GM12801 (cell line): ENCODE data around the gene CCL13.

ENCODE experiments used
- TF ChIP-seq, protein P1 (sequence below): IDR thresholded peaks from one replicate; pipeline ENCODE4 v1.5.1; 2011; ENCODE audit warnings: control low read depth; ENCODE audit not compliant: insufficient read length; ENCODE audit errors: extremely low read depth

CCL13 gene

DNA sequence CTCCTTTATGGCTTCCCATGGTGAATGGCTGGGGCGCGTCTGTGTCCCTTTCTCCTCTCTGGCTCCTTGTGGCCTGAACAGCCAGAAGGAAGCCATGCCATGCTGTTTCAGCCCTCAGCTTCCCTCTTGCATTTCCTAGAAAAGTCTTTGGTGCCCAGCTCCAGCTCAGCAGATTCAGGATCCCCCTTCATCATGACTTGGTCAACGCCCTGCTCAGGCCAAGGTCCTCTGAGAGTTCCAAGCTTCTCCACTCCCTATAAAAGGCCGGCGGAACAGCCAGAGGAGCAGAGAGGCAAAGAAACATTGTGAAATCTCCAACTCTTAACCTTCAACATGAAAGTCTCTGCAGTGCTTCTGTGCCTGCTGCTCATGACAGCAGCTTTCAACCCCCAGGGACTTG, at the start of gene CCL13:
Gene CCL13 (plus strand): TSS at position 287 of the 400 bp plus-strand sequence. CDS start 47 bp downstream, at position 334.
- TF ChIP-seq, protein P1, sequence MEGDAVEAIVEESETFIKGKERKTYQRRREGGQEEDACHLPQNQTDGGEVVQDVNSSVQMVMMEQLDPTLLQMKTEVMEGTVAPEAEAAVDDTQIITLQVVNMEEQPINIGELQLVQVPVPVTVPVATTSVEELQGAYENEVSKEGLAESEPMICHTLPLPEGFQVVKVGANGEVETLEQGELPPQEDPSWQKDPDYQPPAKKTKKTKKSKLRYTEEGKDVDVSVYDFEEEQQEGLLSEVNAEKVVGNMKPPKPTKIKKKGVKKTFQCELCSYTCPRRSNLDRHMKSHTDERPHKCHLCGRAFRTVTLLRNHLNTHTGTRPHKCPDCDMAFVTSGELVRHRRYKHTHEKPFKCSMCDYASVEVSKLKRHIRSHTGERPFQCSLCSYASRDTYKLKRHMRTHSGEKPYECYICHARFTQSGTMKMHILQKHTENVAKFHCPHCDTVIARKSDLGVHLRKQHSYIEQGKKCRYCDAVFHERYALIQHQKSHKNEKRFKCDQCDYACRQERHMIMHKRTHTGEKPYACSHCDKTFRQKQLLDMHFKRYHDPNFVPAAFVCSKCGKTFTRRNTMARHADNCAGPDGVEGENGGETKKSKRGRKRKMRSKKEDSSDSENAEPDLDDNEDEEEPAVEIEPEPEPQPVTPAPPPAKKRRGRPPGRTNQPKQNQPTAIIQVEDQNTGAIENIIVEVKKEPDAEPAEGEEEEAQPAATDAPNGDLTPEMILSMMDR, result no peak

DNA sequence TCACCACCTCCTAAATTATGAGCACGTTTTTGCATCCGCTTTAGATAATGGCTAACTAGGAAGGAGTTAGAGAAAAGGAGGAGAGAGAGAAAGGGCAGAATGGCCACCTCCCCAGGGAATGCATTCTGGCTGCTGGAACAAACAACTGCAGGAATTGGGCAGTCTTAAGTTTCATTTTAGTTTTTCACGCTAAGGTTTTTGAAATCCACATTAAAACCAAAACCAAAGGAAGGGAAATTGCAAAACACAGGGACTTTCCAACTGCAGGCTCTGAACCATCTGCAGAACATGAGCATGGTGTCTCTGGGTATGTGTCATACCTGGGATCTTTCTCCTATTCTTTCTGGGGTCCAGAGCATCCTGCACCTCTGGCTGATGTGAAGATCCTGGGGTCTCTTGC, 49.2 kb upstream of the CCL13 start:
- TF ChIP-seq, protein P1, result no peak

DNA sequence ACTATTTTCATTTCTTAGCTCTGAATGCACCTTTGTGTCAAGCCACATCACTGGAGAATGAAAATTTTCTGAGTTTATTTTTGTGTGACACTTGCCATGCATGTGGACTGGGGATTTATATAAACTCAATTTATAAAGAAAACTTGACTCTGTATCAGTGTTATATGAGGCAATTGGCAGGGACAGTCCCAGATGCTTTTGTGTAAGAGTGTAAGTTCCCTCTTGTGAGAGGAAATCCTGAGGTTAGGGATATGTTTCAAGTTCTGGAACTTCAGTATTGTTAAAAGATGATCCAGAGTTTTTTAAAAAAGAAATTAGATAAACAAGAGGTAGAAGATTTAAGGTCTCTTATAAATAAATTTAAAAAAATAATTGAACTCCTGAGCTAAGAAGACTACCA, 47.9 kb upstream of the CCL13 start:
- TF ChIP-seq, protein P1, result no peak

DNA sequence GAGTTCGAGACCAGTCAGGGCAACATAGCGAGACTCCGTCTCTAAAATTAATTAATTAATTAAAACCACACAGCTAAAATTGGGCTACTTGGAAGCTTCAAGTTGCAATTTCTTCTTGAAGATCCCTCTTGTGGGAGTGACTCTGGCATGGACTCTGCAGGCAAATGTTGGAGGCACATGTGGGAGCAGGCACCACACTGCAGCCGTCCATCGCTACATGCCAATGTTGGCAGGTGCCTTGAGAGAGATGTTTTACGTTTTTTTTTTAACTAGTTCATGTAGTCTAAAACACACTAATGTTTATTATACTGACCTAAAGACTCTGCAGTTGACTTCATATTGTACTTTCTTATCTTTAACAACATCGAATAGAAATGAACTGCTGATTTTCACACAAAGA, 45.0 kb upstream of the CCL13 start:
- TF ChIP-seq, protein P1, result no peak

DNA sequence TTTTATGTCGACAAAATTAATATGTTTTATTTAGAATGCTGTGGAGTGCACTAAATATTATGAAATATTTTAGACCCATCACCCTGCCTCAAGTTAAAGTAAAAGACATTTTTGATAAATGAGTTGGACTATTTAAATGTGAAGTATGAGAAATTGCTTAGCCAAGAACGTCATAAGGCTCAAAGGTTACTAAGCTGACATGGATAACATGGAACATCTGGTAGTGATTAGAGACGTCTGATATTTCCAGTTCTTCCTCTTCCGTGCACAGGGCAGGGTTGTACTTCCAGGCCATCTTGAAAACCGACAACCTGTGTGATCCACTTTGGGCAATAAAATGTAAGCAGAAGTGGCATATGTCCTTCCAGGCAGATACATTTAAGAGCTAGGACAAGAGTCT, 44.2 kb upstream of the CCL13 start:
- TF ChIP-seq, protein P1, result no peak

DNA sequence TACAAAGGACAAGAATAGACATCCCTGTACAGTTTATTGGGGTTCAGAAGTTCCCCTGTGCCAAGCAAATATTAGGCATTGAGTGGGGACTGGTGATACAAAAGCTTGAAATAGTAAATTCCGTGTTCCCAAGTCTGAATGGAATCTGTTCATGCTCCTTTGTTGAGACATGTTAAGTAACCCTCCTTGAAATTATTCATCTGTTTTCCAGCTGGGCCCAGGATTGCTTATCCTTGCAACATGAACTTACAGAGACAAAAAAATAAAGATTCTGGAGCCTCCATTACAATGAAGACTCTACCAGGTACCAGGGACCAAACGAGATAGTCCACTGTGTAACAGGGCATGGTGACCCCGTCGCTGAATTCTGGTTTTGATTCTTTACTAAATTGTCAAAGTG, 43.1 kb upstream of the CCL13 start:
- TF ChIP-seq, protein P1, result no peak

DNA sequence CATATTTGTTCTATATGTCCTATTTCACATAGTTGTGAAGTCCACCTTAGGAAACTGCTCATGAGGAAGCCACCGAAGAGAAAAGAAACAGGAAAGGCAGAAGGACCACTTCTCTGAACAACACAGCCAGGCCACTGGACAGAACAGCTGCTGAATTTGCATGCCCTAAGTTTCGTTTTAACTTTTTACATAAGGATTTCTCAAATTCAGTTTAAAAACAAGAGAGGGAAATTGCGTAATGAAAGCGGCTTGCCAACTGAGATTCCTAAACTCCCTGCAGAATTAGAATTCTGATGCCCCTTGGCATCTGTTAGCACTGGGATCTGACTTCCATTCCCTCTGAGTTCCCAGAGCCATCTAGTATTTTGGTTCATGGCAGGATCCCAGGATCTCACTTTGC, 42.0 kb upstream of the CCL13 start:
- TF ChIP-seq, protein P1, result no peak

DNA sequence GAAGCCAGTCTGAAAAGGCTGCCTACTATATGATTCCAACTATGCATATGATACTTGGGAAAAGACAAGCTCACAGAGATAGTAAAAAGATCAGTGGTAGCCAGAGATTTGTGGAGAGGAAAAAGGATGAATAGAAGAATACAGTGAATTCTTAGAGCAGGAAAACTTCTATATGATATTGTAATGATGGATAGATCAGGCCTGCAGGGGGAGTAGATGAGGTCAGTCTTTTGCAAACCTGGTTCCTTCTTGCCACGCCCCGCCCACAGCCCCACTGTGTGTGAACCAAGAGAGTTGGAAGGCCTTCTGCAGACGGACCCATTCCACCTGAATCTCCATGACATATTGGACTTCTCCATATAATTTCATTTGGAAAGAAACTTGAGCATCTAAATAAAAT, 37.8 kb upstream of the CCL13 start:
- TF ChIP-seq, protein P1, result no peak
